ENCODE measurements around the gene SLC12A7. TPM values are rescaled to one million over a fixed set of nuclear protein-coding genes. Genes with fewer than 3 reads are reported as not detected.

SLC12A7 gene
- total and polyA plus RNA-seq, 9 of the 15 experiments (the other 6 are each of a cell fraction or from before 2014, with no cell fraction given) = 0.01 to 3.1 (median 0.56) TPM

GRCh38 chr5:1101961-1102713 lies 9.7 kb downstream of the SLC12A7 start (continued):
- peak; percentile 23 for TF ChIP-seq TCF3 (CRISPR knock-in tag; IDR thresholded peaks at IDR 0.05)
- no peak for TF ChIP-seq ZBTB33 (CRISPR knock-in tag; IDR thresholded peaks at IDR 0.05)
- TF ChIP-seq TBL1XR1 (IDR thresholded peaks at IDR 0.05; ENCODE audit: low read length in 2 of 2) = no peak
- no peak for TF ChIP-seq KAT7 (CRISPR knock-in tag; IDR thresholded peaks at IDR 0.05; ENCODE audit: borderline replicate concordance)
- TF ChIP-seq RBFOX2 (IDR thresholded peaks at IDR 0.05; ENCODE audit: low read depth, low read length) = no peak
- TF ChIP-seq RFX1 (IDR thresholded peaks at IDR 0.05) = no peak
- no peak for TF ChIP-seq ZNF175 (CRISPR knock-in tag; IDR thresholded peaks at IDR 0.05; ENCODE audit: low read depth)
- TF ChIP-seq BACH1 (tag; IDR thresholded peaks at IDR 0.05) = no peak
- TF ChIP-seq ZFP36 (IDR thresholded peaks at IDR 0.05; ENCODE audit: low read depth, low read length, partially characterized antibody) = no peak
- TF ChIP-seq EGR1 (conservative IDR thresholded peaks at IDR 0.05) = peak; percentile 48; the same call in 1 of the 2 replicates
- TF ChIP-seq HMGN3 (IDR thresholded peaks at IDR 0.05; ENCODE audit: borderline replicate concordance, extremely low read depth, insufficient read length, low read depth, low read length) = no peak
- TF ChIP-seq ZNF263 (CRISPR knock-in tag; IDR thresholded peaks at IDR 0.05; ENCODE audit: borderline replicate concordance) = peak; percentile 97
- peak; percentile 29; the same call in 1 of the 2 replicates for TF ChIP-seq PHF8 (IDR thresholded peaks at IDR 0.05; ENCODE audit: borderline replicate concordance, low read length)
- no peak for TF ChIP-seq SIN3A (IDR thresholded peaks at IDR 0.05; ENCODE audit: borderline replicate concordance in 2 of 2, control insufficient read depth in 1 of 2, low read depth in 2 of 2, low read length in 2 of 2)

Data from K562 (cell line).